ENCODE measurements around the gene TMEM217. TPM values are rescaled to one million over a fixed set of nuclear protein-coding genes. Genes with fewer than 3 reads are reported as not detected.

Gene TMEM217
- total RNA-seq, 4 donors from 2014 or later, result 0.41 to 1.4 (median 1.1) TPM; not detected in 1

DNA sequence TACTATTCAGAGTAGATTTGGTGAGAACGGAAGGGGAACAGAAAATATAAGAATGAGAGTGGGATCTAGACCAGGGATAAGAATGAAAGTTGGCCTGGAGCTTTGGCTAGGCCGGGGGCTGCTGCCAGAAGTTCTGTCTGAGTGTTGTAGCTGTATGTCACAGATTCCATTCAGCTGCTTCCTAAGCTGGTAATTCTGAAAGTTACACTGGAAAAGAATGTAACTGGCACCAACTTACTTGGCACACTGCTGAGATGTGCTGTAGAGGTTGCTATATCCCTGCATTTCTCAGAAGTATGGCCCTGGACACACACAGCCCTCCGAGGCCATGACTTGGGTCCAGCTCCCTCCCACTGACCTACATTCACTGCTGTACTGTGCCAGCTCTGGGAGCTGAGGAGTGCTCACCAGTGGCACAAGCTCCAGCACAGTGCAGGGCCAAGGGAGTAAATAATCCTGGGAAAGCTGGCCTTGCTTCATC, 25.8 kb upstream of the TMEM217 start:
- H3K36me3 ChIP-seq, result peaks cover 0 to 26% (median 6%) of the 10 kb centered on the region in 4 donors
- H3K4me3 ChIP-seq, result no peak overlapping the region
- H3K27me3 ChIP-seq, result no peaks in the 10 kb centered on the region
- peak overlapping the region in 3 of 4 donors; percentile 55 to 60 (median 55) for H3K27ac ChIP-seq
- H3K9me3 ChIP-seq, result no peaks in the 10 kb centered on the region
- peaks cover 0 to 13% (median 7%) of the 10 kb centered on the region in 4 donors for H3K4me1 ChIP-seq
- peak; percentile 14 for DNase-seq
- intact Hi-C loops (cut with DNase I; ENCODE audit: low total_unique reads), result no loop called here
- TF ChIP-seq POLR2AphosphoS5 (IDR thresholded peaks at IDR 0.05) (peak in 1 of 3 donors; percentile 52), POLR2A (IDR thresholded peaks at IDR 0.05) (no peak), EP300 (IDR thresholded peaks at IDR 0.05; ENCODE audit: low read depth) (no peak)
- TF ChIP-seq, protein P1, sequence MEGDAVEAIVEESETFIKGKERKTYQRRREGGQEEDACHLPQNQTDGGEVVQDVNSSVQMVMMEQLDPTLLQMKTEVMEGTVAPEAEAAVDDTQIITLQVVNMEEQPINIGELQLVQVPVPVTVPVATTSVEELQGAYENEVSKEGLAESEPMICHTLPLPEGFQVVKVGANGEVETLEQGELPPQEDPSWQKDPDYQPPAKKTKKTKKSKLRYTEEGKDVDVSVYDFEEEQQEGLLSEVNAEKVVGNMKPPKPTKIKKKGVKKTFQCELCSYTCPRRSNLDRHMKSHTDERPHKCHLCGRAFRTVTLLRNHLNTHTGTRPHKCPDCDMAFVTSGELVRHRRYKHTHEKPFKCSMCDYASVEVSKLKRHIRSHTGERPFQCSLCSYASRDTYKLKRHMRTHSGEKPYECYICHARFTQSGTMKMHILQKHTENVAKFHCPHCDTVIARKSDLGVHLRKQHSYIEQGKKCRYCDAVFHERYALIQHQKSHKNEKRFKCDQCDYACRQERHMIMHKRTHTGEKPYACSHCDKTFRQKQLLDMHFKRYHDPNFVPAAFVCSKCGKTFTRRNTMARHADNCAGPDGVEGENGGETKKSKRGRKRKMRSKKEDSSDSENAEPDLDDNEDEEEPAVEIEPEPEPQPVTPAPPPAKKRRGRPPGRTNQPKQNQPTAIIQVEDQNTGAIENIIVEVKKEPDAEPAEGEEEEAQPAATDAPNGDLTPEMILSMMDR (IDR thresholded peaks at IDR 0.05), result no peak
- 69 to 80% methylated on average over 2 to 3 of the region's 3 CpGs for WGBS, 2 donors (ENCODE audit: low coverage in 1 of 2)
- in situ Hi-C loops (cut with MboI; ENCODE audit: low pct_ligation_motif_present in 1 of 4, low pct_unique_long_range_greater_than_20kb in 1 of 4, low sequenced_read_pairs in 3 of 4), result no loop called here

DNA sequence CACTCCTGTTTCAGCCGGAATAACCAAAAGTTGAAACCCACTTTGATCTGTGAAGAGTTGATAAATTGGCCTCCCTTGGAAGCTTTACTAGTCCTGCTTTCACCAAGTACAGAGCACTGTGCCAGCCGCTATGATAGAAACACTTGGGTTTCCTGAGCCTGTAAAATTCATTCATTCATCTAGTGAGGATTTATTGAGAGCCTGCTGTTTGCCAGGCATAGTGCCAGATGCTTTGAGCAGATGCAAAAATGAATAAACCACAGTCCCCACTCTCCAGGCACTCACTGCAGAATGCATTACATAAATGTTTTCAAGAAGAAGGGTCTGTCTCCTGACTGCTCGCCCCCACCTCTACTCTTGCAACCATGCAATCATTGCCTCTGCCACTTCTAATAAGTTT, 25.3 kb upstream of the TMEM217 start:
- intact Hi-C loops (cut with DNase I; ENCODE audit: low total_unique reads), result no loop called here
- peak overlapping the region in 3 of 4 donors; percentile 55 to 60 (median 55) for H3K27ac ChIP-seq

DNA sequence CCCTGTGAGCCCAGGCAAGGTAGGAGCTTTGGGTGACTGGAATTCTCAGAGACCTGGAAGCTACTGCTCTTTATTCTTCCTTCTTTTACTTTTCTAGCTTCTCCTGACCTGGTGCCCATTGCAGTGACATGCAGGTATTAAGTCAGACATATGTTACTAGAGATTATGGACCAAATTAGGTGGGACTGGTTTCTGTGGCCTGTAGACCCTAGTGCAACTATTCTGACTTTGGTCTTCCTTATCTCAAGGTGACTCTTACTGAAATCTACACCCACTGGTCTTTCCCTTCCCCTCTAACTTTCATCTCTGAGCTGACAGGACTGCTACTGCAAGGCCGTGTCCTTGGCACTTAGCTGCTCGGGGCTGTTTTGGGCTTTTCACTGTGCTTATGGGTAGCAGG, 24.4 kb upstream of the TMEM217 start:
- no peak overlapping the region for H3K27ac ChIP-seq
- H3K4me3 ChIP-seq, result no peak overlapping the region
- no peaks in the 10 kb centered on the region for H3K27me3 ChIP-seq
- in situ Hi-C loops (cut with MboI; ENCODE audit: low pct_ligation_motif_present in 1 of 4, low pct_unique_long_range_greater_than_20kb in 1 of 4, low sequenced_read_pairs in 3 of 4), result no loop called here
- H3K36me3 ChIP-seq, result peaks cover 0 to 22% (median 6%) of the 10 kb centered on the region in 4 donors
- intact Hi-C loops (cut with DNase I; ENCODE audit: low total_unique reads), result no loop called here
- 92 to 100% methylated on average over 1 to 2 of the region's 2 CpGs for WGBS, 2 donors (ENCODE audit: low coverage in 1 of 2)
- TF ChIP-seq POLR2A (IDR thresholded peaks at IDR 0.05), result no peak
- TF ChIP-seq POLR2AphosphoS5 (IDR thresholded peaks at IDR 0.05), result no peak
- TF ChIP-seq, protein P1 (IDR thresholded peaks at IDR 0.05), result no peak
- TF ChIP-seq EP300 (IDR thresholded peaks at IDR 0.05; ENCODE audit: low read depth), result no peak
- H3K9me3 ChIP-seq, result no peaks in the 10 kb centered on the region
- peaks cover 0 to 13% (median 7%) of the 10 kb centered on the region in 4 donors for H3K4me1 ChIP-seq
- no peak for DNase-seq

More for the DNA sequence above, 25.3 kb upstream of the TMEM217 start:
- no peaks in the 10 kb centered on the region for H3K27me3 ChIP-seq
- no peak for DNase-seq
- peaks cover 0 to 13% (median 7%) of the 10 kb centered on the region in 4 donors for H3K4me1 ChIP-seq
- H3K36me3 ChIP-seq, result peaks cover 0 to 26% (median 6%) of the 10 kb centered on the region in 4 donors
- 43 to 80% methylated on average over 1 to 3 of the region's 3 CpGs for WGBS, 2 donors (ENCODE audit: low coverage in 1 of 2)
- TF ChIP-seq EP300 (IDR thresholded peaks at IDR 0.05; ENCODE audit: low read depth) (no peak), POLR2AphosphoS5 (IDR thresholded peaks at IDR 0.05) (no peak), POLR2A (IDR thresholded peaks at IDR 0.05) (no peak)
- TF ChIP-seq, protein P1 (IDR thresholded peaks at IDR 0.05), result no peak
- H3K9me3 ChIP-seq, result no peaks in the 10 kb centered on the region
- in situ Hi-C loops (cut with MboI; ENCODE audit: low pct_ligation_motif_present in 1 of 4, low pct_unique_long_range_greater_than_20kb in 1 of 4, low sequenced_read_pairs in 3 of 4), result no loop called here
- no peak overlapping the region for H3K4me3 ChIP-seq

DNA sequence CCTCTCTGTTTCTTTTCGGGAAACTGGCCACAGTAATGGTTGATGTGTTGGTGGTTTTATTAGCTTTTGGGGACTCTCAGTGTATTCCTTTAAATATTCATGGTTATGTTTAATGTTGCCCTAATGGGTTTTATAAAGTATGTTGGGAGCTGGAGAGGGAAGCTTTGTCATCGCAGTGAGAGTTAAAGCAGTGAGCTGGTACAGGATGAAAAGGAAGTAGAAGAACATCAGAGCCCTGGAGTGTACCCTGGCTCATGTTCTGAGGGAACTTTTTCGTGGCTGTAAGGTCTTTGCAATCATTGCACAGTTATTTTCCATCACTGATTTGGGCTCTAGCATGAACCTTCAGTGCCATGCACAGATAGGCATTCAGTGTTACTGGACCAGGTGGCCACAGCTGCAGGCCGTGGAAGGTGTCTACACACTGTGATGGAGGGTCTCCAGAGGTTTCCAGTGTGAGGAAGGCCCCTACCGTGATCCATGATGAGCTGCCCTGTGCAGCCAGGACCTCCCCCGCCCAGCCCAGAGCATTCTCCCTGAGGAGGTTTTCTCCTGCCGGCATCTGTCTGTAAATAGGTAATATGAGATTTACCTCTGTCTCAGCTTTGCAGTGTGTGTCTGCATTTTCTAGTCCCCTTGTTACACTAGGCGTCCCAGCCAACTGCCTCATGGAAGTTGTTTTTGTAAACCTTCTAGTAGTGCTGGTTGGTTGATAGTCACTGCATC, 22.4 kb upstream of the TMEM217 start:
- Histone ChIP-seq H3K36me3 (peaks cover 0 to 9% (median 2%) of the 10 kb centered on the region in 4 donors), H3K4me3 (no peak overlapping the region), H3K4me1 (peaks cover 0 to 13% (median 7%) of the 10 kb centered on the region in 4 donors), H3K9me3 (no peaks in the 10 kb centered on the region), H3K27ac (no peak overlapping the region), H3K27me3 (no peaks in the 10 kb centered on the region)
- in situ Hi-C loops (cut with MboI; ENCODE audit: low pct_ligation_motif_present in 1 of 4, low pct_unique_long_range_greater_than_20kb in 1 of 4, low sequenced_read_pairs in 3 of 4) (no loop called here), intact Hi-C loops (cut with DNase I; ENCODE audit: low total_unique reads) (no loop called here)
- WGBS, 2 donors (ENCODE audit: low coverage in 1 of 2), result 83 to 88% methylated on average over 3 to 8 of the region's 8 CpGs
- no peak for TF ChIP-seq POLR2A (IDR thresholded peaks at IDR 0.05)
- TF ChIP-seq EP300 (IDR thresholded peaks at IDR 0.05; ENCODE audit: low read depth), result no peak
- no peak for TF ChIP-seq POLR2AphosphoS5 (IDR thresholded peaks at IDR 0.05)
- TF ChIP-seq, protein P1 (IDR thresholded peaks at IDR 0.05), result no peak
- no peak for DNase-seq
